ENCODE data around the gene RPS3A. TPM values are rescaled to one million over a fixed set of nuclear protein-coding genes. Genes with fewer than 3 reads are reported as not detected.

The RPS3A gene
- total and polyA plus RNA-seq, 4 donors = 1,247 to 2,958 (median 2,497) TPM

DNA sequence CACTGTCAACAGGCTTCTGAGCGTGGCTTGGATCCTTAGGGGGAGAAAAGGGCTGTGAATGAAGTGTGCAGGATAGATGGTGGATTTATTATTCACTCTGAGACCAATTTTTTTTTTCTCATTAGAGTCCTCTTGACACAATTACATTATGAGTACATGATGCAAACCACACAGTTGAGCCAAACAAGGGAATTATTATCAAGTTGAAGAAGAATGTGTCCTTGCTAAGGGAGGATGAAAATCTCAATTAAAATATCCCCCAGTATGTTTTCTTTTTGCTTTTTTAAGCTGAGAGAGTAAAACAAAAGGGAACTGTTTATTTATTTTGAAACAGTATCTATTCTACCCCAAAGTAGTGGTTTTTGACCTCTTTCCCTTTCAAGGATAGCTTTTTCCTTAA lies 40.4 kb downstream of the RPS3A start:
- H3K27ac ChIP-seq (ENCODE audit: low read depth in 1 of 2, low read length in 1 of 2) = no peak overlapping the region
- peaks cover 12 to 30% (median 20%) of the 10 kb centered on the region in 4 donors for H3K36me3 ChIP-seq (ENCODE audit: control insufficient read depth in 4 of 4, insufficient read depth in 4 of 4, low read length in 4 of 4)
- H3K9ac ChIP-seq (ENCODE audit: insufficient read depth in 1 of 2, low read length in 2 of 2) = no peak overlapping the region
- H3K9me3 ChIP-seq (ENCODE audit: control insufficient read depth in 4 of 4, insufficient read depth in 3 of 4, low read length in 3 of 4) = no peaks in the 10 kb centered on the region
- H3K27me3 ChIP-seq (ENCODE audit: control insufficient read depth in 3 of 3, insufficient read depth in 3 of 3, low read length in 2 of 3) = no peaks in the 10 kb centered on the region
- 92 to 96% methylated on average over 1 of the region's 1 CpG for WGBS, 2 donors
- ATAC-seq (ENCODE audit: insufficient read depth, low FRiP score) (no peak), DNase-seq (no peak)
- no peak overlapping the region for H3K4me3 ChIP-seq
- no peaks in the 10 kb centered on the region for H3K4me1 ChIP-seq (ENCODE audit: control insufficient read depth in 5 of 5, insufficient read depth in 5 of 5, low read length in 5 of 5)
- TF ChIP-seq CTCF (IDR thresholded peaks at IDR 0.05; ENCODE audit: control extremely low read depth, extremely low read depth) = no peak

DNA sequence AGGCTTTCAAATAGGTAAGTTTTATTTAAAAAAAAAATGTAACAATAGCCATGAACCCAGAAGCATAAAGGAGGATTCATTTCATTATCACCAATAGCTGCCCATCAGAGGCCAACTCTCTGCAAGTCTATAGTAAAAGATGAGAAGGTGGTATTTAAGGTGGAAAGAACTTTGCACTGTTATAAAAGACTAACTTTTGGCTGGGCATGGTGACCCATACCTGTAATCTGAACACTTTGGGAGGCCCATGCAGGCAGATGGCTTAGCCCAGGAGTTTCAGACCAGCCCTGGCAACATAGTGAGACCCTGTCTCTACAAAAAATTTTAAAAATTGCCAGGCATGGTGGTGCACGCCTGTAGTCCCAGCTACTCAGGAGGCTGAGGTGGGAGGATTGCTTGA lies 43.3 kb downstream of the RPS3A start:
- Histone ChIP-seq H3K4me3 (no peak overlapping the region), H3K27me3 (ENCODE audit: control insufficient read depth in 3 of 3, insufficient read depth in 3 of 3, low read length in 2 of 3) (no peaks in the 10 kb centered on the region), H3K36me3 (ENCODE audit: control insufficient read depth in 4 of 4, insufficient read depth in 4 of 4, low read length in 4 of 4) (peaks cover 20 to 36% (median 21%) of the 10 kb centered on the region in 4 donors), H3K4me1 (ENCODE audit: control insufficient read depth in 5 of 5, insufficient read depth in 5 of 5, low read length in 5 of 5) (no peaks in the 10 kb centered on the region), H3K9me3 (ENCODE audit: control insufficient read depth in 4 of 4, insufficient read depth in 3 of 4, low read length in 3 of 4) (no peaks in the 10 kb centered on the region), H3K9ac (ENCODE audit: insufficient read depth in 1 of 2, low read length in 2 of 2) (no peak overlapping the region), H3K27ac (ENCODE audit: low read depth in 1 of 2, low read length in 1 of 2) (no peak overlapping the region)
- DNase-seq (no peak), ATAC-seq (ENCODE audit: insufficient read depth, low FRiP score) (no peak)
- 85 to 100% methylated on average over 1 of the region's 1 CpG for WGBS, 2 donors
- TF ChIP-seq CTCF (IDR thresholded peaks at IDR 0.05; ENCODE audit: control extremely low read depth, extremely low read depth) = no peak

DNA sequence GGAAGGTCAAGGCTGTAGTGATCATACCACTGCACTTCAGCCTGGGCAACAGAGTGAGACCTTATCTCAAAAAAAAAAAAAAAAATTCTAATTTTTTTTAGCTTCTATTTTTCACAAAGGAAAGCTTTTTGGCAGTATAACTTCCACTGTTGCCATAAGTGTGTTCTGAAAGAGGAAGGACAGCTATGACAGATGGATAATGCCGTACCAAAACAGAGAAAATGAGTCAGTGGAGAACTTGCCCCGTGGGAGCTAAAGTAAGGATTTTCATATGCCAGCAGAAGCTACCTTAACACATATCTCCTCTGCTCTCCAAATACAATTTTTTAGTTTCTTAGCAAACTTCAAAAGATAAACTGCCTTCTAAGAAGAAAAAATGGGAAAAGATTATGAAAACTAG lies 43.7 kb downstream of the RPS3A start:
- no peak overlapping the region for H3K9ac ChIP-seq (ENCODE audit: insufficient read depth in 1 of 2, low read length in 2 of 2)
- ATAC-seq (ENCODE audit: insufficient read depth, low FRiP score) (no peak), DNase-seq (no peak)
- no peak overlapping the region for H3K27ac ChIP-seq (ENCODE audit: low read depth in 1 of 2, low read length in 1 of 2)
- WGBS, 2 donors = 65 to 68% methylated on average over 2 of the region's 2 CpGs
- no peak overlapping the region for H3K4me3 ChIP-seq
- no peaks in the 10 kb centered on the region for H3K27me3 ChIP-seq (ENCODE audit: control insufficient read depth in 3 of 3, insufficient read depth in 3 of 3, low read length in 2 of 3)
- peaks cover 20 to 40% (median 25%) of the 10 kb centered on the region in 4 donors for H3K36me3 ChIP-seq (ENCODE audit: control insufficient read depth in 4 of 4, insufficient read depth in 4 of 4, low read length in 4 of 4)
- TF ChIP-seq CTCF (IDR thresholded peaks at IDR 0.05; ENCODE audit: control extremely low read depth, extremely low read depth) = no peak
- H3K9me3 ChIP-seq (ENCODE audit: control insufficient read depth in 4 of 4, insufficient read depth in 3 of 4, low read length in 3 of 4) = no peaks in the 10 kb centered on the region
- H3K4me1 ChIP-seq (ENCODE audit: control insufficient read depth in 5 of 5, insufficient read depth in 5 of 5, low read length in 5 of 5) = no peaks in the 10 kb centered on the region

- H3K9ac ChIP-seq (ENCODE audit: insufficient read depth in 1 of 2, low read length in 2 of 2) = no peak overlapping the region
- DNase-seq = no peak
- H3K27ac ChIP-seq (ENCODE audit: low read depth in 1 of 2, low read length in 1 of 2) = no peak overlapping the region
- WGBS, 2 donors = 96 to 99% methylated on average over 3 of the region's 3 CpGs
- no peaks in the 10 kb centered on the region for H3K4me1 ChIP-seq (ENCODE audit: control insufficient read depth in 5 of 5, insufficient read depth in 5 of 5, low read length in 5 of 5)
- no peak for TF ChIP-seq CTCF (IDR thresholded peaks at IDR 0.05; ENCODE audit: control extremely low read depth, extremely low read depth)
- ATAC-seq (ENCODE audit: insufficient read depth, low FRiP score) = no peak
- H3K4me3 ChIP-seq = no peak overlapping the region
- peaks cover 20 to 39% (median 25%) of the 10 kb centered on the region in 4 donors for H3K36me3 ChIP-seq (ENCODE audit: control insufficient read depth in 4 of 4, insufficient read depth in 4 of 4, low read length in 4 of 4)
- H3K27me3 ChIP-seq (ENCODE audit: control insufficient read depth in 3 of 3, insufficient read depth in 3 of 3, low read length in 2 of 3) = no peaks in the 10 kb centered on the region
- H3K9me3 ChIP-seq (ENCODE audit: control insufficient read depth in 4 of 4, insufficient read depth in 3 of 4, low read length in 3 of 4) = no peaks in the 10 kb centered on the region
These were observed 44.4 kb downstream of the RPS3A start for GRCh38 chr4:151143811-151144210.
